Measurements from ENCODE around the gene CCDC3.
A peak's percentile ranks its signal among the peaks of the same experiment; 100 is the strongest.

CCDC3 gene

DNA sequence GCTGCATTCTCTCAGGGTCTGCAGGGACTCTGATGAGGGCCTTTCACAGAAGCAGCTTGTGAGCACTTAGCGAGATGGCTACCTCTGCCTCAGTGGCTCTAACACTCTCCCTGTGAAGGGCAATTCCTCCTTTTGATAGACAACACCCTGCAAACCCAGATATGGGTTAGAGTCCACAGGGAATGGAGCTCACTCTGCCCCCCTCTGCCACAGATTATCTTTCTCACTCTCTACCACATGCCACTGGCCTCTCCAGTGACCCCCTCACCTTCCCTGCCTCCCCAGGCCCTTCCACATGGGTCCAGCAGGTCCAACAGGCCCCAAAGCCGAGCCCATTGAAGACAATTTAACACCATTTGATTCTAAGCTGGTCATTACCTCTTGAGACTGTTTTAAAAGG lies 72.1 kb downstream of the CCDC3 start:
- Mint-ChIP-seq H3K4me3 (no peak overlapping the region), H3K36me3 (no peaks in the 10 kb centered on the region), H3K9me3 (peaks cover 3% of the 10 kb centered on the region), H3K4me1 (no peaks in the 10 kb centered on the region), H3K27ac (no peak overlapping the region)
- no peak for DNase-seq (ENCODE audit: low spot score in 2 of 2)
- no peak for ATAC-seq

GRCh38 chr10:12928571-12928970 lies 72.9 kb downstream of the CCDC3 start:
- Mint-ChIP-seq H3K4me1 (no peaks in the 10 kb centered on the region), H3K27ac (no peak overlapping the region), H3K4me3 (no peak overlapping the region)

GRCh38 chr10:12927896-12928295 lies 73.6 kb downstream of the CCDC3 start:
- H3K4me1 Mint-ChIP-seq: no peaks in the 10 kb centered on the region
- no peaks in the 10 kb centered on the region for H3K36me3 Mint-ChIP-seq
- H3K4me3 Mint-ChIP-seq: no peak overlapping the region
- peaks cover 3% of the 10 kb centered on the region for H3K9me3 Mint-ChIP-seq
- no peak for DNase-seq (ENCODE audit: low spot score in 2 of 2)
- H3K27ac Mint-ChIP-seq: no peak overlapping the region
- ATAC-seq: no peak

More at GRCh38 chr10:12928571-12928970, 72.9 kb downstream of the CCDC3 start:
- no peak for DNase-seq (ENCODE audit: low spot score in 2 of 2)
- H3K36me3 Mint-ChIP-seq: no peaks in the 10 kb centered on the region
- peaks cover 3% of the 10 kb centered on the region for H3K9me3 Mint-ChIP-seq
- no peak for ATAC-seq

DNA sequence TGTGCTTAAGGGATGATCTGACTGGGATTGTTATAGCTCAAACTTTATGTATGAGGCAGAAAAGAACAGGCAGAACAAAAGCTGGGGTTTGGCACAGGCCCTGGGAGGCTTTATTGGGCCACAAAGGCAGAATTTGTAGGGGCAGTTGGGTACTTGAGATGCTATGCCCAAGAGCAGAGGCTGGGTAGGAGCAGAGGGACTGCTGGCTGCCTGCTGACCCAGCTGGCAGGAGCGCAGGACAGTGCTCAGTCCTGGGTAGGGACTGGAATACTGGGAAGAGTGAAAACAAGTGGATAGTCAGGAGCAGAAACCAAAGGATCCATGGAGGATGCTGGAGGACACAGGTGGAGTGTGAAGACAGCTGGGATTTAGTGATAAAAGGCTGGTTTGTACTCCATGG lies 75.7 kb downstream of the CCDC3 start:
- Mint-ChIP-seq H3K27ac (no peak overlapping the region), H3K36me3 (no peaks in the 10 kb centered on the region), H3K9me3 (peaks cover 3% of the 10 kb centered on the region), H3K4me3 (no peak overlapping the region), H3K4me1 (no peaks in the 10 kb centered on the region)
- no peak for ATAC-seq
- DNase-seq (ENCODE audit: low spot score in 2 of 2): no peak

- H3K4me1 Mint-ChIP-seq: no peaks in the 10 kb centered on the region
- H3K27ac Mint-ChIP-seq: no peak overlapping the region
- no peaks in the 10 kb centered on the region for H3K36me3 Mint-ChIP-seq
- H3K9me3 Mint-ChIP-seq: peaks cover 3% of the 10 kb centered on the region
- no peak overlapping the region for H3K4me3 Mint-ChIP-seq
- no peak for DNase-seq (ENCODE audit: low spot score in 2 of 2)
- ATAC-seq: no peak
These were observed 76.6 kb downstream of the CCDC3 start for GRCh38 chr10:12924911-12925310.

DNA sequence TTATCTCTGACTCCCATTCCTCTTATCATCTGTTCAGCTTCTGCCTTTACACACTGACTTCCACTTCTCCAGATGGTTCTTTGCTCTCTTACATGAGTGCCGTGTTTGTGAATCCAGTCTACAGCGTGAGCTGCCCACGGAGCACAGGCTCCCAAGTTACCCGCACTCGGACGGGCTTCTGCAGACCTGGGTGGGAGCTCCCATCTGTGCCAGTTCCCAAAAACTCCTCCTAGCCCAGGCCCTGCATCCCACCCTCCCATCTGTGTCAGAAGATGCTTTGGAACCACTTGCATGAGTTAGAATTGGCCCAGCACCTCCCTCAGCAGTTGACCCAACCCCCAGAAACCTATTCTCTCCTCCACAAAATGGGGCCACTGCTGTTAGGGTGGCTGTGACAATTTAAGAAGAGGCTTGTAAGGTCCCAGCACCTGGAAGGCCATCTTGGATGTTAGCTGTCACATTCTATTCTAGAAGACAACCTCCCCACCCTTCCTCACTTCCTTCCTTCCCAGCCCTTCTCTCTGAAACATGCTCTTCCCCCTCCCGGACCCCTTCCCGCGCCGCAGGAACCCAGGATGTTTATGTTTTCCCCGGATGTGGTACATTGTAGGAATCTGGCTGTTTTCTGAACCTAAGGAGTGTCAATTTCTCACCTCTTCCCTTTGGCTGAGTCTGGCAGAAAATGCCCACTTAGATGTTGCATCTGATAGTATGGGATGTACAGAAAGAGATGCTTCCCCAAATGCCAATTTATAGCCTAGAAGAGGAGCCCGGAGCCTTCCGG lies 79.2 kb downstream of the CCDC3 start:
- no peaks in the 10 kb centered on the region for H3K4me1 Mint-ChIP-seq
- ATAC-seq (no peak), DNase-seq (ENCODE audit: low spot score in 2 of 2) (no peak)
- peaks cover 3% of the 10 kb centered on the region for H3K9me3 Mint-ChIP-seq
- H3K36me3 Mint-ChIP-seq: no peaks in the 10 kb centered on the region
- H3K4me3 Mint-ChIP-seq: no peak overlapping the region
- H3K27ac Mint-ChIP-seq: no peak overlapping the region

DNA sequence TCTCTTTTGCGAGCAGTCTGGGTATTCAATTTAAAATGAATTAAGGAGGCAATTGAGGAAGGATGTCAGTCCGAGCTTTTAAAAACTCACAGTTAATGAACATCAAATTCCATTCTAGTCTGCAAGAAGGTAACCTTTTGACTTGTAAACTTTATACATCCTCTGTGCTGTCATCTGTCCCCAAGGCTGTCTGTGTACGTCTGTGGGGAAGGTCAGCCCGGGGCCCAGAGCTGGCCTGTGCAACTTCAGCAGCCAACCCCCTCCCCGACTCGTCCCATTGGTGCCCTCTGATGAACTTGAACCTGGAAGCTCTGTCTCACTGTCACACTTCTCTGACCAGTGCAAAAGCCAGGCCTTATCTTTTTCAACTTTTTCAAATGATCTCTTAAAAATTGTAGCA lies 80.3 kb downstream of the CCDC3 start:
- Mint-ChIP-seq H3K36me3 (no peaks in the 10 kb centered on the region), H3K4me1 (no peaks in the 10 kb centered on the region), H3K9me3 (no peaks in the 10 kb centered on the region), H3K27ac (no peak overlapping the region), H3K4me3 (no peak overlapping the region)
- no peak for DNase-seq (ENCODE audit: low spot score in 2 of 2)
- no peak for ATAC-seq

DNA sequence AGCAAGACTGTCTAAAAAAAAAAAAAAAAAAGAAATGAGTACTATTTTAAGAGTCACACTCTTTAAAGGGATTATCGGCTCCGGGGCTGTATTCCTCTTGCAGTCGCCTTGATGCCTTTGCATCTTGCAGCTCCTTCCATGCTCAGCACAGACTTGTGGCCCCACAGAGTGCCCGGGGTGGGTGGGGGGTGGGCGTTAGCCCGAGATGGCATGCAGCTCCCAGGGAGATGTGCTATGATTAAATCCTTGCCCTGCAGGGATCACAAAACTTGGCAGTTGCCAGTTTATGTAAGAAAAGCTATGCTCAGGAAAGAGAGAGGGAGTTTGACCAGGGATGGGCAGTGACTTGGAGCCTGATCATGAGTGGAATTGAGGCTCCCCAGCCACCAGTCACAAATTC lies 81.9 kb downstream of the CCDC3 start:
- ATAC-seq: no peak

GRCh38 chr10:12916587-12916986 lies 84.9 kb downstream of the CCDC3 start:
- H3K36me3 Mint-ChIP-seq: no peaks in the 10 kb centered on the region
- no peak overlapping the region for H3K4me3 Mint-ChIP-seq
- no peak overlapping the region for H3K27ac Mint-ChIP-seq
- no peak for DNase-seq (ENCODE audit: low spot score in 2 of 2)
- peaks cover 11% of the 10 kb centered on the region for H3K9me3 Mint-ChIP-seq
- ATAC-seq: no peak
- peaks cover 18% of the 10 kb centered on the region for H3K4me1 Mint-ChIP-seq

More for the DNA sequence above, 81.9 kb downstream of the CCDC3 start:
- Mint-ChIP-seq H3K9me3 (no peaks in the 10 kb centered on the region), H3K4me1 (peaks cover 4% of the 10 kb centered on the region), H3K4me3 (no peak overlapping the region), H3K27ac (no peak overlapping the region), H3K36me3 (no peaks in the 10 kb centered on the region)
- no peak for DNase-seq (ENCODE audit: low spot score in 2 of 2)

DNA sequence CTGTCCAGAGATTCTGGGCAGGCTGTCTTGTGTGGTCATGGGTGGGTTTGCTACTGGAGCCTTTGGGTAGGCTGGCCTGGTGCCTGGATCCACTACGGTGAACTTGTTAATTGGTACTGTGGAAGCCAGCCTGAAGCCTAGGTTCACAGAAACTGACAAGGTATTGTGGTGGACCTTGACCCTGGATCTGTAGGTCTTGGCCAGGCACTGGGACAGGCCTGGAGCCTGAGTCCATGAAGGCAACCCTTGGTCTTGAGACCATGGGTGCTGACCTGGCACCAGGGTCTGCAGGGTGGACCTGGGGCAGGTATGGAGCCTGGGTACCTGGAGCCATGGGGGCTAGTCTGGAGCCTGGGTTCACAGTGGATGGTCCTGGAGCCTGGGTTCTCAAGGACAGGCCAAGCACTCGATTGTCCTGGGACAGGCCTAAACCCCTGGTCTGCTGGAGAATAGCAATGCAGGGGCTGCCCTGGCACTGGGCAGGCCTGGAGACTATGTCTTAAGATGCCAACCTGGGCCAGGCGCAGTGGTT lies 85.8 kb downstream of the CCDC3 start:
- DNase-seq (ENCODE audit: low spot score in 2 of 2) (no peak), ATAC-seq (no peak)
- H3K4me1 Mint-ChIP-seq: peaks cover 18% of the 10 kb centered on the region
- H3K9me3 Mint-ChIP-seq: peaks cover 11% of the 10 kb centered on the region
- no peak overlapping the region for H3K4me3 Mint-ChIP-seq
- H3K36me3 Mint-ChIP-seq: no peaks in the 10 kb centered on the region
- H3K27ac Mint-ChIP-seq: no peak overlapping the region

DNA sequence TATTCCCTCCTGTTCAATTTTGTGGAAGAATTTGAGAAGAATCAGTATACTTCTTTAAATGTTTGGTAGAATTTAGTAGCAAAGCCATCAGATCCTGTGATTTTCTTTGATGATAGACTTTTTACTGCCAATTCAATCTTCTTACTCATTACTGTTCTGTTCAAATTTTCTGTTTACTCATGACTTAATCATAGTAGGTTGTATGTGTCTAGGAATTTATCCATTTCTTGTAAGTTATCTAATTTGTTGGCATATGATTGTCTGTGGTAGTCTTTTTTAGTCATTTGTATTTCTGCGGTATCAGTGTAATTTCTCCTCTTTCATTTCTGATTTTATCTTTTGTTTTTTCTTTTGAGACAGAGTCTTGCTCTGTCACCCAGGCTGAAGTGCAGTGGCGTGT lies 87.4 kb downstream of the CCDC3 start:
- DNase-seq (ENCODE audit: low spot score in 2 of 2) (no peak), ATAC-seq (peak; percentile 91)
- Mint-ChIP-seq H3K4me3 (no peak overlapping the region), H3K4me1 (peaks cover 18% of the 10 kb centered on the region), H3K27ac (no peak overlapping the region), H3K9me3 (peaks cover 11% of the 10 kb centered on the region), H3K36me3 (no peaks in the 10 kb centered on the region)

DNA sequence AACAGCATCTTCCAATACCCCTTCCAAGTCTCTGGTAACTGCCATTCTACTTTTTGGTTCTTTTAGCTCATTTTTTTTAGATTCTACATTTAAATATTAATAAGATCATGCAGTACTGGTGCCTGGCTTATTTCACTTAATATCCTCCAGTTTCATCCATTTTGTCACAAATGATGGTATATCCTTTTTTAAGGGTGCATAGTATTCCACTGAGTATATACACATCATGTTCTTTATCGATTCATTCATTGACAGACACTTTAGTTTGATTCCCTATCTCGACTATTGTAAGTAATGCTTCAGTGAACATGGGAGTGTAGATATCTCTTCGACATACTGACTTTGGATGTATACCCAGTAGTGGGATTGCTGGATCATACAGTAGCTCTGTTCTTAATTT lies 89.7 kb downstream of the CCDC3 start:
- no peak for DNase-seq (ENCODE audit: low spot score in 2 of 2)
- Mint-ChIP-seq H3K4me1 (peaks cover 18% of the 10 kb centered on the region), H3K4me3 (no peak overlapping the region), H3K27ac (no peak overlapping the region), H3K36me3 (no peaks in the 10 kb centered on the region), H3K9me3 (peaks cover 11% of the 10 kb centered on the region)
- ATAC-seq: no peak

GRCh38 chr10:12910835-12911234 lies 90.7 kb downstream of the CCDC3 start:
- Mint-ChIP-seq H3K9me3 (peaks cover 11% of the 10 kb centered on the region), H3K4me3 (no peak overlapping the region), H3K36me3 (no peaks in the 10 kb centered on the region), H3K4me1 (peaks cover 18% of the 10 kb centered on the region), H3K27ac (no peak overlapping the region)
- ATAC-seq: no peak
- no peak for DNase-seq (ENCODE audit: low spot score in 2 of 2)

DNA sequence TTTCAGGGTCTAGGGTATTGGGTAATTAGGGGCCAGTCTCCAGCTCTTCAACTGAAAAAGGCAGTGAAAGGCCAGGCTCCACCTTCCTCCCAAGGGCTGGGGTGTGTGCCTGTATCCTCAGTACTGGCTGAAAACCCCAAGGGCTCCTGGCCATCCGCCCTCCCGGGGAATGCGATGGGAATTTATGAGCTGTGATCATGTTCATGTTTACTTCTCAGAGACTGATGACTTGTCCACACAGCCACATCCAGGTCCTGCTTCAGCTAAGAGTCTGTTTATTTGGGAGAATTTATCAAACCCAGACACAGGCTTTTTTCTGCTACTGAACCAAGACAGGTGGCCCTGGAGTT lies 91.7 kb downstream of the CCDC3 start:
- ATAC-seq (no peak), DNase-seq (ENCODE audit: low spot score in 2 of 2) (no peak)
- no peaks in the 10 kb centered on the region for H3K36me3 Mint-ChIP-seq
- H3K4me1 Mint-ChIP-seq: peaks cover 16% of the 10 kb centered on the region
- peaks cover 11% of the 10 kb centered on the region for H3K9me3 Mint-ChIP-seq
- no peak overlapping the region for H3K27ac Mint-ChIP-seq
- no peak overlapping the region for H3K4me3 Mint-ChIP-seq

- Mint-ChIP-seq H3K27ac (no peak overlapping the region), H3K4me3 (no peak overlapping the region), H3K36me3 (no peaks in the 10 kb centered on the region), H3K9me3 (peaks cover 11% of the 10 kb centered on the region), H3K4me1 (peaks cover 11% of the 10 kb centered on the region)
- no peak for DNase-seq (ENCODE audit: low spot score in 2 of 2)
- ATAC-seq: no peak
These were observed 92.2 kb downstream of the CCDC3 start for GRCh38 chr10:12909182-12909835.

DNA sequence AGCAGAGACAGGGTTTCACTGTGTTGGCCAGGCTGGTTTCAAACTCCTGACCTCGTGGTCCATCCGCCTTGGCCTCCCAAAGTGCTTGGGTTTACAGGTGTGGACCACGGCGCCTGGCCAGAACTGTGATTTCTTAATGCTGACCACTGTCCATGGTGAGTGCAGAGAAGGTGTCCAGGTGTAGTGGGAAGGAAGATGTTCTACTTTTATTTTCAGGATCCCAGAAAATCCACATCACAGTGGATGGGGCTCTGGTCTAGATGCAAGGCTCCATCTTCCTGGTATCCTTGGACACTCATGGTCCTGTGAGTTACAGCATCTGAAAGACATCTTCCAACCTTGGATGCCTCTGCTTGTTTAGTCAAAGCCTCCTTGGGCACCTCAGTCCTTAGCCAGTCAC lies 92.7 kb downstream of the CCDC3 start:
- Mint-ChIP-seq H3K27ac (no peak overlapping the region), H3K36me3 (no peaks in the 10 kb centered on the region), H3K9me3 (peaks cover 11% of the 10 kb centered on the region), H3K4me3 (no peak overlapping the region), H3K4me1 (peaks cover 6% of the 10 kb centered on the region)
- no peak for ATAC-seq
- DNase-seq (ENCODE audit: low spot score in 2 of 2): no peak

All from stimulated activated effector memory CD8-positive, alpha-beta T cell treated with anti-CD3 and anti-CD28 coated beads, Interleukin-12 subunit alpha, Interleukin-12 subunit beta, amount 100 ng/mL, for 72 hours (primary cell).